Neuronal stem cell (in vitro differentiated cells): Measurements from ENCODE around the gene SLC6A3. TPM values are rescaled to one million over a fixed set of nuclear protein-coding genes. Genes with fewer than 3 reads are reported as not detected.

Experiments
- DNase-seq: peaks from one replicate; pipeline ENCODE4 v3.0.0-alpha.2; 2013; ENCODE audit warnings: low spot score
- H2AFZ ChIP-seq: one replicate; pipeline ENCODE4 v1.6.1; 2013; ENCODE audit warnings: mild to moderate bottlenecking, low read length, inconsistent platforms
- H2AK5ac ChIP-seq: 2 replicates; pipeline ENCODE4 v1.6.1; 2013; ENCODE audit warnings: low read depth, mild to moderate bottlenecking, inconsistent platforms, low read length, moderate library complexity, mixed read lengths
- H2BK120ac ChIP-seq: 2 replicates; pipeline ENCODE4 v1.6.1; 2013; ENCODE audit warnings: low read depth, mild to moderate bottlenecking, inconsistent platforms, low read length, moderate library complexity, mixed read lengths
- H2BK12ac ChIP-seq: one replicate; pipeline ENCODE4 v1.6.1; 2013; ENCODE audit warnings: low read length, inconsistent platforms
- H2BK15ac ChIP-seq: 2 replicates; pipeline ENCODE4 v1.6.1; 2013; ENCODE audit warnings: mild to moderate bottlenecking, low read length, inconsistent platforms, mixed read lengths
- H2BK5ac ChIP-seq: one replicate; pipeline ENCODE4 v1.6.1; 2013; ENCODE audit warnings: inconsistent platforms, mild to moderate bottlenecking, low read length, moderate library complexity
- H3K14ac ChIP-seq: one replicate; pipeline ENCODE4 v1.6.1; 2013; ENCODE audit warnings: low read length, inconsistent platforms
- H3K18ac ChIP-seq: 2 replicates; pipeline ENCODE4 v1.6.1; 2013; ENCODE audit warnings: low read length, inconsistent platforms
- H3K23ac ChIP-seq: 2 replicates; pipeline ENCODE4 v1.6.1; 2013; ENCODE audit warnings: low read depth, mild to moderate bottlenecking, mixed read lengths, low read length, inconsistent platforms; ENCODE audit not compliant: poor library complexity
- H3K27ac ChIP-seq: replicated peaks from 3 replicates; pipeline ENCODE4 v1.5.1; 2013; ENCODE audit warnings: low read length, inconsistent platforms
- H3K27me3 ChIP-seq, 3 experiments: 2 replicates each; pipeline ENCODE4 v1.6.1; 2013; ENCODE audit warnings: low read length in 3 of 3, mild to moderate bottlenecking in 2 of 3, inconsistent platforms in 1 of 3, low read depth in 1 of 3, mixed read lengths in 1 of 3, moderate library complexity in 1 of 3; ENCODE audit not compliant: control insufficient read depth in 3 of 3, insufficient read depth in 3 of 3
- H3K36me3 ChIP-seq, 2 donors: replicated peaks in 1 of 2; 2 replicates each; pipeline ENCODE4 v1.6.1; 2013; ENCODE audit warnings: low read length in 2 of 2; ENCODE audit not compliant: control insufficient read depth in 2 of 2, insufficient read depth in 2 of 2
- H3K4ac ChIP-seq: 2 replicates; pipeline ENCODE4 v1.6.1; 2013; ENCODE audit warnings: inconsistent platforms, mild to moderate bottlenecking, low read length, moderate library complexity
- H3K4me1 ChIP-seq, 2 donors: 1 replicate in 1 of 2; 2 replicates in 1 of 2; pipeline ENCODE4 v1.6.1; 2013; ENCODE audit warnings: low read length in 2 of 2, low read depth in 1 of 2; ENCODE audit not compliant: control insufficient read depth in 2 of 2, insufficient read depth in 1 of 2
- H3K4me2 ChIP-seq: one replicate; pipeline ENCODE4 v1.6.1; 2013; ENCODE audit warnings: mild to moderate bottlenecking, low read length, inconsistent platforms; ENCODE audit not compliant: insufficient read depth, poor library complexity, severe bottlenecking
- H3K4me3 ChIP-seq, 2 donors: 2 replicates each; pipeline ENCODE4 v1.5.1; 2013; ENCODE audit warnings: low read length in 2 of 2, mild to moderate bottlenecking in 2 of 2, inconsistent platforms in 1 of 2, moderate library complexity in 1 of 2
- H3K79me1 ChIP-seq: one replicate; pipeline ENCODE4 v1.6.1; 2013; ENCODE audit warnings: low read depth, mild to moderate bottlenecking, inconsistent platforms, low read length, moderate library complexity
- H3K9ac ChIP-seq: one replicate; pipeline ENCODE4 v1.6.1; 2013; ENCODE audit warnings: mild to moderate bottlenecking, low read depth, low read length, inconsistent platforms; ENCODE audit not compliant: poor library complexity
- H3K9me3 ChIP-seq, 2 donors: replicated peaks in 1 of 2; 2 replicates each; pipeline versions ENCODE3 to v1.6.1; 2013; ENCODE audit warnings: low read length in 2 of 2, mild to moderate bottlenecking in 2 of 2, inconsistent platforms in 1 of 2, low read depth in 1 of 2, mixed read lengths in 1 of 2, moderate library complexity in 1 of 2; ENCODE audit not compliant: control insufficient read depth in 2 of 2, insufficient read depth in 1 of 2
- H4K8ac ChIP-seq: one replicate; pipeline ENCODE4 v1.6.1; 2013; ENCODE audit warnings: low read depth, mild to moderate bottlenecking, inconsistent platforms, low read length, moderate library complexity
- H4K91ac ChIP-seq: one replicate; pipeline ENCODE4 v1.6.1; 2013; ENCODE audit warnings: low read length, low read depth, mild to moderate bottlenecking, inconsistent platforms; ENCODE audit not compliant: poor library complexity
- WGBS, 2 donors: extraction: QIAGEN DNeasy Blood & Tissue Kit; methylation state at CpG; one replicate each; pipeline ENCODE4 v1.1.7; 2013; ENCODE audit warnings: missing lambda C conversion rate in 2 of 2, mixed read lengths in 1 of 2; ENCODE audit not compliant: insufficient read length in 2 of 2, insufficient replicate concordance in 1 of 2; ENCODE audit errors: extremely low coverage in 2 of 2; 5-methylcytosine and 5-hydroxymethylcytosine counted together
- polyA plus RNA-seq, 2 experiments: library from polyadenylated mRNA; stranded (reverse); fragments of 200-250 nt; gene quantifications; one replicate each; pipeline ENCODE4 v1.2.3, GENCODE V29; 2013

Gene SLC6A3
- polyA plus RNA-seq (2013, experiment 1 of 2), result 0.26 TPM
- 0.15 TPM for polyA plus RNA-seq (2013, experiment 2 of 2)

DNA sequence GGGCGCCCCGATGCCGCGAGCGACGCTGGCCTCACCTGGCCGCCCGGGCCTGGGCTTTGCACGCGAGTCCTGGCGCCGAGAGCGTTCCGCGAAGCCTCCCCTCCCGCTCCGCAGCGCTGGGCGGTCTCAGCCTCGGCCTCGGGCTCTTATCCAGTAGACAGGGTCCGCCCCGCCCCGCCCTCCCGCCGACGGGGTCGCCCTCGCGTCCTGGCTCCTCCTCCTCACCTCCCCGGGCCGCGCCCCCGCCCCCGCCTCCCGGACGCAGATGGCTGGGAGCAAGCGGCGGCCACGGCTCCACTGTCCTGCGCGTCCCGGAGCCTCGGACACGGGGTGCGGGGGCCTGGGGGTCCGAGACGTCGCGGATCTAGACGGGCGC lies at the start of gene SLC6A3:
SLC6A3 (minus strand) TSS at position 128 of the 376 bp plus-strand sequence. CDS start 2,243 bp downstream, outside the sequence.
- Histone ChIP-seq H3K27me3 (peaks cover 27 to 92% (median 57%) of the 10 kb centered on the region in 3 experiments), H3K4me3 (peak within 1 kb of the TSS in 1 of 2 donors; percentile 67), H3K23ac (peak within 1 kb of the TSS; percentile 77)

GRCh38 chr5:1493941-1494340 lies 48.7 kb upstream of the SLC6A3 start:
- H3K4me2 ChIP-seq, result no peak overlapping the region
- WGBS, 2 donors, result no CpG with 5 or more reads among the region's 12 CpGs

More for the DNA sequence above, at the start of gene SLC6A3:
- DNase-seq, result peak; percentile 67
- H4K91ac ChIP-seq, result no peak within 1 kb of the TSS
- H2BK12ac ChIP-seq, result no peak within 1 kb of the TSS
- peak within 1 kb of the TSS; percentile 56 for H3K9ac ChIP-seq
- no peak within 1 kb of the TSS for H3K27ac ChIP-seq
- H3K4ac ChIP-seq, result peak within 1 kb of the TSS; percentile 6
- H2AFZ ChIP-seq, result peak within 1 kb of the TSS; percentile 79
- H2BK120ac ChIP-seq, result no peak within 1 kb of the TSS
- H3K36me3 ChIP-seq, result no peaks in the 10 kb centered on the region
- H3K4me1 ChIP-seq, result peaks cover 0 to 5% of the 10 kb centered on the region in 2 donors
- WGBS, 2 donors, result no CpG with 5 or more reads among the region's 52 CpGs
- no peaks in the 10 kb centered on the region for H3K79me1 ChIP-seq
- H2BK15ac ChIP-seq, result peak within 1 kb of the TSS; percentile 87
- H2BK5ac ChIP-seq, result no peak within 1 kb of the TSS
- peak within 1 kb of the TSS; percentile 78 for H2AK5ac ChIP-seq
- peak within 1 kb of the TSS; percentile 82 for H3K14ac ChIP-seq
- peak within 1 kb of the TSS; percentile 95 for H4K8ac ChIP-seq
- H3K4me2 ChIP-seq, result peak within 1 kb of the TSS; percentile 78
- peaks cover 3 to 6% of the 10 kb centered on the region in 2 donors for H3K9me3 ChIP-seq
- peak within 1 kb of the TSS; percentile 89 for H3K18ac ChIP-seq

DNA sequence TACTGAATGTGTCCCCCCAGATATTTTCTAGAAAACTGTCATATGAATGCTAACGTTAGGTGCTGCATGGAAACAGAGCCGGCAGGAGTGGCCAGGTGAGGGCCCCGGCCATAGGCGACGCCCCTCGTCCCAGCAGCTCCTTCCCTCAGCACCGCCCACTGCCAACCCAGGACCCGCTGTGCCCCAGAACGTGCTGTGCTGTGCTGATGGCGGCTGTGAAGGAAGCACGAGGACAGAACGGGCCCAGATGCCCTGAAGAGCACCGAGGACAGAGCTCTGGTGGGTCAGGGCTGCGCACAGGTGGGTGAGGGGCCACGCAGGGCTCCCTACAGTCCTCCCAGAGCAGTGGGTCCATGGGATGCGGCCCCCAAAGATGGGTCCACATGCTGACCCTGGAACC lies 48.2 kb upstream of the SLC6A3 start:
- no peak overlapping the region for H2BK120ac ChIP-seq
- H3K27me3 ChIP-seq, result no peaks in the 10 kb centered on the region
- no CpG with 5 or more reads among the region's 16 CpGs for WGBS, 2 donors
- H2BK12ac ChIP-seq, result no peak overlapping the region
- H4K91ac ChIP-seq, result no peak overlapping the region
- H2AK5ac ChIP-seq, result no peak overlapping the region
- H3K4me2 ChIP-seq, result no peak overlapping the region
- H3K36me3 ChIP-seq, result peaks cover 40 to 88% of the 10 kb centered on the region in 2 donors
- no peak overlapping the region for H3K4ac ChIP-seq
- no peaks in the 10 kb centered on the region for H3K4me1 ChIP-seq
- H2BK5ac ChIP-seq, result no peak overlapping the region
- no peak overlapping the region for H2AFZ ChIP-seq
- H3K27ac ChIP-seq, result no peak overlapping the region
- H3K79me1 ChIP-seq, result peaks cover 11% of the 10 kb centered on the region
- H3K18ac ChIP-seq, result peak overlapping the region; percentile 23
- H3K9me3 ChIP-seq, result no peaks in the 10 kb centered on the region
- no peak overlapping the region for H3K9ac ChIP-seq
- H3K23ac ChIP-seq, result no peak overlapping the region
- no peak overlapping the region for H3K4me3 ChIP-seq
- no peak overlapping the region for H2BK15ac ChIP-seq
- H4K8ac ChIP-seq, result no peak overlapping the region
- no peak for DNase-seq
- no peak overlapping the region for H3K14ac ChIP-seq

More at GRCh38 chr5:1493941-1494340, 48.7 kb upstream of the SLC6A3 start:
- Histone ChIP-seq H3K4ac (no peak overlapping the region), H3K36me3 (peaks cover 45 to 88% of the 10 kb centered on the region in 2 donors), H2AK5ac (no peak overlapping the region), H3K27me3 (no peaks in the 10 kb centered on the region), H3K9ac (no peak overlapping the region), H3K9me3 (no peaks in the 10 kb centered on the region), H2AFZ (no peak overlapping the region), H4K8ac (no peak overlapping the region), H3K14ac (no peak overlapping the region), H4K91ac (no peak overlapping the region), H3K18ac (no peak overlapping the region), H2BK12ac (no peak overlapping the region), H2BK120ac (no peak overlapping the region), H3K23ac (no peak overlapping the region), H2BK5ac (no peak overlapping the region), H3K4me1 (no peaks in the 10 kb centered on the region), H3K79me1 (peaks cover 16% of the 10 kb centered on the region), H3K4me3 (no peak overlapping the region), H2BK15ac (no peak overlapping the region), H3K27ac (no peak overlapping the region)
- DNase-seq, result no peak

GRCh38 chr5:1492757-1493156 lies 47.5 kb upstream of the SLC6A3 start:
- Histone ChIP-seq H2BK12ac (no peak overlapping the region), H3K36me3 (peaks cover 40 to 89% of the 10 kb centered on the region in 2 donors), H3K79me1 (peaks cover 11% of the 10 kb centered on the region), H2BK120ac (no peak overlapping the region), H3K23ac (no peak overlapping the region), H3K4me2 (no peak overlapping the region), H2AFZ (no peak overlapping the region), H2BK15ac (no peak overlapping the region), H4K8ac (no peak overlapping the region), H3K27ac (no peak overlapping the region), H4K91ac (no peak overlapping the region), H3K27me3 (no peaks in the 10 kb centered on the region), H3K9ac (peak overlapping the region; percentile 7), H2AK5ac (no peak overlapping the region), H3K4ac (no peak overlapping the region), H3K9me3 (no peaks in the 10 kb centered on the region), H3K4me1 (no peaks in the 10 kb centered on the region), H3K14ac (no peak overlapping the region), H3K4me3 (no peak overlapping the region), H2BK5ac (no peak overlapping the region), H3K18ac (no peak overlapping the region)
- no CpG with 5 or more reads among the region's 12 CpGs for WGBS, 2 donors
- DNase-seq, result no peak
